GM18520 (cell line): Measurements from ENCODE around the gene PSD2.

Experiments
- ATAC-seq: cut with Tn5 transposase; IDR thresholded peaks from one replicate; pipeline ENCODE4 v1.9.1; 2021; ENCODE audit not compliant: unreplicated experiment

Gene PSD2

GRCh38 chr5:139763280-139763929 is 32.2 kb upstream of the PSD2 start:
- ATAC-seq: no peak

- no peak for ATAC-seq
Measured at GRCh38 chr5:139763930-139764791, 31.4 kb upstream of the PSD2 start.

GRCh38 chr5:139764886-139765408 is 30.7 kb upstream of the PSD2 start:
- no peak for ATAC-seq

GRCh38 chr5:139765409-139766217 is 30.0 kb upstream of the PSD2 start:
- peak; percentile 65 for ATAC-seq

- no peak for ATAC-seq
Measured at GRCh38 chr5:139767960-139768359, 27.6 kb upstream of the PSD2 start.

GRCh38 chr5:139768807-139769465 is 26.7 kb upstream of the PSD2 start:
- ATAC-seq: no peak

GRCh38 chr5:139769477-139769876 is 26.1 kb upstream of the PSD2 start:
- no peak for ATAC-seq

GRCh38 chr5:139770722-139771121 is 24.9 kb upstream of the PSD2 start:
- no peak for ATAC-seq

- no peak for ATAC-seq
Measured at GRCh38 chr5:139772089-139772791, 23.4 kb upstream of the PSD2 start.

GRCh38 chr5:139772927-139773690 is 22.5 kb upstream of the PSD2 start:
- no peak for ATAC-seq

GRCh38 chr5:139774980-139775661 is 20.5 kb upstream of the PSD2 start:
- ATAC-seq: no peak

- no peak for ATAC-seq
Measured at GRCh38 chr5:139775872-139776271, 19.7 kb upstream of the PSD2 start.

- ATAC-seq: no peak
Measured at GRCh38 chr5:139776861-139777260, 18.7 kb upstream of the PSD2 start.

- no peak for ATAC-seq
Measured at GRCh38 chr5:139783436-139783965, 12.1 kb upstream of the PSD2 start.

- no peak for ATAC-seq
Measured at GRCh38 chr5:139784488-139784887, 11.1 kb upstream of the PSD2 start.

- no peak for ATAC-seq
Measured at GRCh38 chr5:139787257-139787567, 8.4 kb upstream of the PSD2 start.

GRCh38 chr5:139787568-139788293 is 7.9 kb upstream of the PSD2 start:
- peak; percentile 40 for ATAC-seq

GRCh38 chr5:139788294-139788910 is 7.2 kb upstream of the PSD2 start:
- ATAC-seq: no peak
